ENCODE measurements around the gene NME3.

The NME3 gene

GRCh38 chr16:1767116-1767994 is 4.0 kb downstream of the NME3 start:
- no peak for ATAC-seq (ENCODE audit: low read depth)
- no peak overlapping the region for H3K27ac ChIP-seq (ENCODE audit: poor library complexity, severe bottlenecking)
- no peak overlapping the region for H3K4me3 ChIP-seq (ENCODE audit: severe bottlenecking)
- DNase-seq (ENCODE audit: low spot score): no peak
- peaks cover 29% of the 10 kb centered on the region for H3K36me3 ChIP-seq (ENCODE audit: low read depth)
- H3K27me3 ChIP-seq (ENCODE audit: insufficient read depth, poor library complexity, severe bottlenecking): no peaks in the 10 kb centered on the region
- no peaks in the 10 kb centered on the region for H3K9me3 ChIP-seq (ENCODE audit: severe bottlenecking)
- peaks cover 4% of the 10 kb centered on the region for H3K4me1 ChIP-seq (ENCODE audit: insufficient read depth, poor library complexity, severe bottlenecking)
- no peak for TF ChIP-seq CTCF (IDR thresholded peaks at IDR 0.05; ENCODE audit: poor library complexity, severe bottlenecking)

GRCh38 chr16:1766701-1767100 is 4.6 kb downstream of the NME3 start:
- Histone ChIP-seq H3K4me1 (ENCODE audit: insufficient read depth, poor library complexity, severe bottlenecking) (peaks cover 4% of the 10 kb centered on the region), H3K4me3 (ENCODE audit: severe bottlenecking) (no peak overlapping the region), H3K27ac (ENCODE audit: poor library complexity, severe bottlenecking) (no peak overlapping the region), H3K36me3 (ENCODE audit: low read depth) (peaks cover 27% of the 10 kb centered on the region; the same call in 1 of the 2 replicates), H3K9me3 (ENCODE audit: severe bottlenecking) (no peaks in the 10 kb centered on the region), H3K27me3 (ENCODE audit: insufficient read depth, poor library complexity, severe bottlenecking) (no peaks in the 10 kb centered on the region)
- TF ChIP-seq CTCF (IDR thresholded peaks at IDR 0.05; ENCODE audit: poor library complexity, severe bottlenecking): no peak
- no peak for DNase-seq (ENCODE audit: low spot score)
- no peak for ATAC-seq (ENCODE audit: low read depth)

- no peak for TF ChIP-seq CTCF (IDR thresholded peaks at IDR 0.05; ENCODE audit: poor library complexity, severe bottlenecking)
- ATAC-seq (ENCODE audit: low read depth) (no peak), DNase-seq (ENCODE audit: low spot score) (no peak)
- Histone ChIP-seq H3K4me3 (ENCODE audit: severe bottlenecking) (no peak overlapping the region), H3K36me3 (ENCODE audit: low read depth) (peaks cover 27% of the 10 kb centered on the region; the same call in 1 of the 2 replicates), H3K27me3 (ENCODE audit: insufficient read depth, poor library complexity, severe bottlenecking) (no peaks in the 10 kb centered on the region), H3K27ac (ENCODE audit: poor library complexity, severe bottlenecking) (no peak overlapping the region), H3K9me3 (ENCODE audit: severe bottlenecking) (no peaks in the 10 kb centered on the region), H3K4me1 (ENCODE audit: insufficient read depth, poor library complexity, severe bottlenecking) (peaks cover 4% of the 10 kb centered on the region)
Observed at GRCh38 chr16:1766231-1766630, 5.1 kb downstream of the NME3 start.

- peaks cover 27% of the 10 kb centered on the region; the same call in 1 of the 2 replicates for H3K36me3 ChIP-seq (ENCODE audit: low read depth)
- H3K4me3 ChIP-seq (ENCODE audit: severe bottlenecking): no peak overlapping the region
- no peak overlapping the region for H3K27ac ChIP-seq (ENCODE audit: poor library complexity, severe bottlenecking)
- no peak for TF ChIP-seq CTCF (IDR thresholded peaks at IDR 0.05; ENCODE audit: poor library complexity, severe bottlenecking)
- H3K4me1 ChIP-seq (ENCODE audit: insufficient read depth, poor library complexity, severe bottlenecking): peaks cover 4% of the 10 kb centered on the region
- no peaks in the 10 kb centered on the region for H3K27me3 ChIP-seq (ENCODE audit: insufficient read depth, poor library complexity, severe bottlenecking)
- H3K9me3 ChIP-seq (ENCODE audit: severe bottlenecking): no peaks in the 10 kb centered on the region
- ATAC-seq (ENCODE audit: low read depth) (no peak), DNase-seq (ENCODE audit: low spot score) (no peak)
Observed at GRCh38 chr16:1765826-1766225, 5.5 kb downstream of the NME3 start.

- peaks cover 23% of the 10 kb centered on the region; the same call in 1 of the 2 replicates for H3K36me3 ChIP-seq (ENCODE audit: low read depth)
- no peaks in the 10 kb centered on the region for H3K9me3 ChIP-seq (ENCODE audit: severe bottlenecking)
- peaks cover under 1% of the 10 kb centered on the region for H3K4me1 ChIP-seq (ENCODE audit: insufficient read depth, poor library complexity, severe bottlenecking)
- H3K27ac ChIP-seq (ENCODE audit: poor library complexity, severe bottlenecking): no peak overlapping the region
- no peak for TF ChIP-seq CTCF (IDR thresholded peaks at IDR 0.05; ENCODE audit: poor library complexity, severe bottlenecking)
- no peak overlapping the region for H3K4me3 ChIP-seq (ENCODE audit: severe bottlenecking)
- no peak for ATAC-seq (ENCODE audit: low read depth)
- no peak for DNase-seq (ENCODE audit: low spot score)
- H3K27me3 ChIP-seq (ENCODE audit: insufficient read depth, poor library complexity, severe bottlenecking): no peaks in the 10 kb centered on the region
Observed at GRCh38 chr16:1764971-1765370, 6.4 kb downstream of the NME3 start.

All from RWPE2 (cell line).